K562 (cell line): Measurements from ENCODE around the gene PUS10.

ENCODE experiments used
- ARNT ChIP-seq, 2 experiments: fragments of 450-650 bp; IDR thresholded peaks; 2 replicates each; pipeline ENCODE4 v1.6.1; 2016; ENCODE audit warnings: mild to moderate bottlenecking in 1 of 2
- EHMT2 ChIP-seq: fragments of 450-650 bp; IDR thresholded peaks from 2 replicates; pipeline ENCODE4 v1.6.1; 2018; ENCODE audit warnings: antibody characterized with exemption
- MIER1 ChIP-seq: fragments of 450-650 bp; IDR thresholded peaks from 2 replicates; pipeline ENCODE4 v1.6.1; 2016; ENCODE audit warnings: antibody characterized with exemption, mild to moderate bottlenecking, low read depth
- POLR2A ChIP-seq: fragments of 450-650 bp; conservative IDR thresholded peaks from 2 replicates; pipeline ENCODE4 v1.6.1; 2016
- RBM22 ChIP-seq: fragments of 200-400 bp; formaldehyde crosslinking; IDR thresholded peaks from 2 replicates; pipeline ENCODE4 v1.6.1; 2018; ENCODE audit warnings: low read length, low read depth; ENCODE audit not compliant: poor library complexity, severe bottlenecking
- SMAD3 ChIP-seq: fragments of 450-650 bp; formaldehyde crosslinking; conservative IDR thresholded peaks from 2 replicates; pipeline ENCODE4 v1.4.0; 2020; ENCODE audit warnings: mild to moderate bottlenecking
- TAF9B ChIP-seq: fragments of 450-650 bp; IDR thresholded peaks from 2 replicates; pipeline ENCODE4 v1.6.1; 2018; ENCODE audit warnings: mild to moderate bottlenecking; ENCODE audit not compliant: partially characterized antibody
- TBL1XR1 ChIP-seq, 2 experiments: IDR thresholded peaks; 2 replicates each; pipeline ENCODE4 v1.6.1; 2012; ENCODE audit warnings: improper control_type of control experiment in 2 of 2, low read length in 2 of 2, mild to moderate bottlenecking in 1 of 2
- ZNF24 ChIP-seq: fragments of 450-650 bp; IDR thresholded peaks from 2 replicates; pipeline ENCODE4 v1.6.1; 2016
- ZNF695 ChIP-seq: fragments of 450-650 bp; formaldehyde crosslinking; IDR thresholded peaks from 2 replicates; pipeline ENCODE4 v1.4.0; 2020; ENCODE audit warnings: mild to moderate bottlenecking, moderate library complexity
- TF ChIP-seq, protein P1 (sequence below): fragments of 250-450 bp; sonication (Bioruptor Pico); IDR thresholded peaks from 2 replicates; pipeline ENCODE4 v1.4.0; 2020; ENCODE audit warnings: mild to moderate bottlenecking, moderate library complexity
- TF ChIP-seq, protein P2 (sequence below), 3 experiments: IDR thresholded peaks in 2 of 3; conservative IDR thresholded peaks in 1 of 3; 2 replicates each; pipeline ENCODE4 v1.5.1; 2011 to 2012; ENCODE audit warnings: low read length in 3 of 3, mild to moderate bottlenecking in 3 of 3, control low read depth in 2 of 3, improper control_type of control experiment in 1 of 3, inconsistent platforms in 1 of 3, low read depth in 1 of 3, mixed read lengths in 1 of 3, moderate library complexity in 1 of 3; ENCODE audit not compliant: insufficient read depth in 2 of 3
- TF ChIP-seq, protein P3 (sequence below): sonication (generic); formaldehyde crosslinking; IDR thresholded peaks from 2 replicates; pipeline ENCODE4 v1.8.1; 2022; ENCODE audit warnings: missing genetic modification reagents

DNA sequence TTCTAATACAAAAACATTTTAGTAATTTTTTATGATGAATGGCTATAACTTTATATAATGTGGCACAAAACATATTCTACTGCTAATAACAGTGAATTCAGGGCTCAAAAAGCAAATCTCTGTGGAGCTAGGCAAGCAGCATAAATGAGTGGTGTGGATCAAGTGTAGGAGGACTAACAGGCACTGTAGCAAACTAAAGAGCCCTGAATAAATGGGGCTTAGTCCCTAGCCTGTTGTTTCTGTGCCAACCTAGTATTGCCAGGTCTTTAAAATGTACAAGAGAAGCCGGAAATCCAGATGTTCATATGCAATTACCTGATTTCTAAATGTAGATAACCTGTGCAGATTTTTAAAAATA, 118.2 kb downstream of the PUS10 start:
- TF ChIP-seq EHMT2 (no peak), ZNF24 (no peak), TBL1XR1 (IDR thresholded peaks at IDR 0.05; ENCODE audit: low read length in 2 of 2) (no peak), RBM22 (no peak), ZNF695 (CRISPR knock-in tag) (no peak), SMAD3 (CRISPR knock-in tag) (no peak), POLR2A (no peak), TAF9B (no peak), MIER1 (no peak), ARNT (IDR thresholded peaks at IDR 0.05) (no peak)
- TF ChIP-seq, protein P1, sequence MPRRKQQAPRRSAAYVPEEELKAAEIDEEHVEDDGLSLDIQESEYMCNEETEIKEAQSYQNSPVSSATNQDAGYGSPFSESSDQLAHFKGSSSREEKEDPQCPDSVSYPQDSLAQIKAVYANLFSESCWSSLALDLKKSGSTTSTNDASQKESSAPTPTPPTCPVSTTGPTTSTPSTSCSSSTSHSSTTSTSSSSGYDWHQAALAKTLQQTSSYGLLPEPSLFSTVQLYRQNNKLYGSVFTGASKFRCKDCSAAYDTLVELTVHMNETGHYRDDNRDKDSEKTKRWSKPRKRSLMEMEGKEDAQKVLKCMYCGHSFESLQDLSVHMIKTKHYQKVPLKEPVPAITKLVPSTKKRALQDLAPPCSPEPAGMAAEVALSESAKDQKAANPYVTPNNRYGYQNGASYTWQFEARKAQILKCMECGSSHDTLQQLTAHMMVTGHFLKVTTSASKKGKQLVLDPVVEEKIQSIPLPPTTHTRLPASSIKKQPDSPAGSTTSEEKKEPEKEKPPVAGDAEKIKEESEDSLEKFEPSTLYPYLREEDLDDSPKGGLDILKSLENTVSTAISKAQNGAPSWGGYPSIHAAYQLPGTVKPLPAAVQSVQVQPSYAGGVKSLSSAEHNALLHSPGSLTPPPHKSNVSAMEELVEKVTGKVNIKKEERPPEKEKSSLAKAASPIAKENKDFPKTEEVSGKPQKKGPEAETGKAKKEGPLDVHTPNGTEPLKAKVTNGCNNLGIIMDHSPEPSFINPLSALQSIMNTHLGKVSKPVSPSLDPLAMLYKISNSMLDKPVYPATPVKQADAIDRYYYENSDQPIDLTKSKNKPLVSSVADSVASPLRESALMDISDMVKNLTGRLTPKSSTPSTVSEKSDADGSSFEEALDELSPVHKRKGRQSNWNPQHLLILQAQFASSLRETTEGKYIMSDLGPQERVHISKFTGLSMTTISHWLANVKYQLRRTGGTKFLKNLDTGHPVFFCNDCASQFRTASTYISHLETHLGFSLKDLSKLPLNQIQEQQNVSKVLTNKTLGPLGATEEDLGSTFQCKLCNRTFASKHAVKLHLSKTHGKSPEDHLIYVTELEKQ (CRISPR knock-in tag): no peak
- TF ChIP-seq, protein P2, sequence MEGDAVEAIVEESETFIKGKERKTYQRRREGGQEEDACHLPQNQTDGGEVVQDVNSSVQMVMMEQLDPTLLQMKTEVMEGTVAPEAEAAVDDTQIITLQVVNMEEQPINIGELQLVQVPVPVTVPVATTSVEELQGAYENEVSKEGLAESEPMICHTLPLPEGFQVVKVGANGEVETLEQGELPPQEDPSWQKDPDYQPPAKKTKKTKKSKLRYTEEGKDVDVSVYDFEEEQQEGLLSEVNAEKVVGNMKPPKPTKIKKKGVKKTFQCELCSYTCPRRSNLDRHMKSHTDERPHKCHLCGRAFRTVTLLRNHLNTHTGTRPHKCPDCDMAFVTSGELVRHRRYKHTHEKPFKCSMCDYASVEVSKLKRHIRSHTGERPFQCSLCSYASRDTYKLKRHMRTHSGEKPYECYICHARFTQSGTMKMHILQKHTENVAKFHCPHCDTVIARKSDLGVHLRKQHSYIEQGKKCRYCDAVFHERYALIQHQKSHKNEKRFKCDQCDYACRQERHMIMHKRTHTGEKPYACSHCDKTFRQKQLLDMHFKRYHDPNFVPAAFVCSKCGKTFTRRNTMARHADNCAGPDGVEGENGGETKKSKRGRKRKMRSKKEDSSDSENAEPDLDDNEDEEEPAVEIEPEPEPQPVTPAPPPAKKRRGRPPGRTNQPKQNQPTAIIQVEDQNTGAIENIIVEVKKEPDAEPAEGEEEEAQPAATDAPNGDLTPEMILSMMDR (IDR thresholded peaks at IDR 0.05 in 2 of 3, conservative IDR thresholded peaks at IDR 0.05 in 1 of 3; ENCODE audit: insufficient read depth in 2 of 3, low read depth in 1 of 3, low read length in 3 of 3): no peak
- TF ChIP-seq, protein P3, sequence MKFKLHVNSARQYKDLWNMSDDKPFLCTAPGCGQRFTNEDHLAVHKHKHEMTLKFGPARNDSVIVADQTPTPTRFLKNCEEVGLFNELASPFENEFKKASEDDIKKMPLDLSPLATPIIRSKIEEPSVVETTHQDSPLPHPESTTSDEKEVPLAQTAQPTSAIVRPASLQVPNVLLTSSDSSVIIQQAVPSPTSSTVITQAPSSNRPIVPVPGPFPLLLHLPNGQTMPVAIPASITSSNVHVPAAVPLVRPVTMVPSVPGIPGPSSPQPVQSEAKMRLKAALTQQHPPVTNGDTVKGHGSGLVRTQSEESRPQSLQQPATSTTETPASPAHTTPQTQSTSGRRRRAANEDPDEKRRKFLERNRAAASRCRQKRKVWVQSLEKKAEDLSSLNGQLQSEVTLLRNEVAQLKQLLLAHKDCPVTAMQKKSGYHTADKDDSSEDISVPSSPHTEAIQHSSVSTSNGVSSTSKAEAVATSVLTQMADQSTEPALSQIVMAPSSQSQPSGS: no peak
